ENCODE measurements around the gene SPCS2. TPM values are rescaled to one million over a fixed set of nuclear protein-coding genes. Genes with fewer than 3 reads are reported as not detected.

Gene SPCS2
- 10 to 100 TPM; 40.7 to 62.8 (median 53.6) TPM for total RNA-seq

DNA sequence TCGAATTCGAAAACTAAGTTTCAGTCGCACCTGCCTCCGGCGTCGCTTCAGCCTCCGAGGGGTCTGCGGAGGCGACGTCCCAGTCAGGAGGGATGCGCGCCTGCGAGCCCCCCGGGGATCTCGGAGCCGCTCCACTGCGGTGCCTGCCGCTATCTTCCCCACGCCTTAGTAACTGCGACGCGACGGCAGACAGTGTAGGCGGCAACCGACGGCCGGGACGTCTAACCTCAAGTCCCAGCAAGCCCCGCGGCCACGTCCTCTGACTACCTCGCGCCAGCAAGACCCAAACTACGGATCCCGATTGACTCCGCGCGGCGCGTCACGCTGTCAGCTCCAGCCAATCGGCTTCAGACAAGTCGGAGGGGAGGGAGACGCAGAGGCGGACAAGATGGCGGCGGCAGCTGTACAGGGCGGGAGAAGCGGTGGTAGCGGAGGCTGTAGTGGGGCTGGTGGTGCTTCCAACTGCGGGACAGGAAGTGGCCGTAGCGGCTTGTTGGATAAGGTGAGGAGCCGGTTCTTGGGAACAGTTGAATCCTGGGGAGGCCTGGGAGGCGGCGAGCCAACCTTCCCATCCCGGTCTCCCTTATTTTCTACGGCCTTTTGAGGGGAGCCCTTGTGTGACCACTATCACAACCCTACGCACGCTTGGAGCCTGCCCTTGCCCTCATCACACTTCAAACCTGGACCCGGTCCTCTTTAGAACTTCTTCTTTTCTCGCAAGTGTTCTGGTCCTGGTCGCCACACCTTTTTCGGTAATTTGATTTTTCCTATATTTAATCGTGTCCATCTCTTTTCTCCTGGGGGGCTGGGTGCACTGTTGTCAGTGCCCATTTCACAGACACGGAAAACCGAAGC, at the start of gene SPCS2, which contains the start of gene XRRA1:
SPCS2 (plus strand) TSS at position 369 of the 855 bp plus-strand sequence; CDS start at position 389, 20 bp downstream.
XRRA1 (minus strand) TSS at position 194 of the 855 bp plus-strand sequence. CDS start 8,213 bp downstream, outside the sequence.
- Histone ChIP-seq H3K4me3 (peak within 1 kb of the TSS; percentile 69 to 86 (median 84)), H3K27ac (peak within 1 kb of the TSS; percentile 86 to 90 (median 88)), H3K9me3 (no peaks in the 10 kb centered on the region), H3K4me1 (peaks cover 5 to 56% (median 21%) of the 10 kb centered on the region in 3 donors), H3K27me3 (no peaks in the 10 kb centered on the region), H3K36me3 (peaks cover 0 to 21% (median 0%) of the 10 kb centered on the region in 3 donors)
- DNase-seq: peak; percentile 93
- WGBS, 2 donors: 0% methylated on average over 20 to 23 of the region's 67 CpGs
- intact Hi-C loops (cut with DNase I): no loop called here
- peak in 3 of 4 donors; percentile 58 to 85 (median 80) for TF ChIP-seq POLR2A (IDR thresholded peaks at IDR 0.05)
- TF ChIP-seq, protein P1, sequence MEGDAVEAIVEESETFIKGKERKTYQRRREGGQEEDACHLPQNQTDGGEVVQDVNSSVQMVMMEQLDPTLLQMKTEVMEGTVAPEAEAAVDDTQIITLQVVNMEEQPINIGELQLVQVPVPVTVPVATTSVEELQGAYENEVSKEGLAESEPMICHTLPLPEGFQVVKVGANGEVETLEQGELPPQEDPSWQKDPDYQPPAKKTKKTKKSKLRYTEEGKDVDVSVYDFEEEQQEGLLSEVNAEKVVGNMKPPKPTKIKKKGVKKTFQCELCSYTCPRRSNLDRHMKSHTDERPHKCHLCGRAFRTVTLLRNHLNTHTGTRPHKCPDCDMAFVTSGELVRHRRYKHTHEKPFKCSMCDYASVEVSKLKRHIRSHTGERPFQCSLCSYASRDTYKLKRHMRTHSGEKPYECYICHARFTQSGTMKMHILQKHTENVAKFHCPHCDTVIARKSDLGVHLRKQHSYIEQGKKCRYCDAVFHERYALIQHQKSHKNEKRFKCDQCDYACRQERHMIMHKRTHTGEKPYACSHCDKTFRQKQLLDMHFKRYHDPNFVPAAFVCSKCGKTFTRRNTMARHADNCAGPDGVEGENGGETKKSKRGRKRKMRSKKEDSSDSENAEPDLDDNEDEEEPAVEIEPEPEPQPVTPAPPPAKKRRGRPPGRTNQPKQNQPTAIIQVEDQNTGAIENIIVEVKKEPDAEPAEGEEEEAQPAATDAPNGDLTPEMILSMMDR (IDR thresholded peaks at IDR 0.05): no peak

DNA sequence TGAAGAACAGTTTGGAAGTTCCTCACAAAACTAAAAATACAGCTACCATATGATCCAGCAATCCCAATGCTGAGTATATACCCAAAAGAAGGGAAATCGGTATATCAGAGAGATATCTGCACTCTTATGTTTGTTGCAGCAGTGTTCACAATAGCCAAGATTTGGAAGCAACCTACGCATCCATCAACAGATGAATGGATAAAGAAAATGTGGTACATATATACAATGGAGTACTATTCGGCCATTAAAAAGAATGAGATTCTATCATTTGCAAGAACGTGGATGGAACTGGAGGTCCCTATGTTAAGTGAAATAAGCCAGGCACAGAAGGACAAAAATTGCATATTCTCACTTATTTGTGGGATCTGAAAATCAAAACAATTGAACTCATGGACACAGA, 46.7 kb upstream of the SPCS2 start:
- H3K9me3 ChIP-seq: peaks cover 0 to 23% (median 16%) of the 10 kb centered on the region in 3 donors
- H3K27ac ChIP-seq: no peak overlapping the region
- no peak overlapping the region for H3K4me3 ChIP-seq
- H3K27me3 ChIP-seq: no peaks in the 10 kb centered on the region
- 95 to 96% methylated on average over 4 of the region's 4 CpGs for WGBS, 2 donors
- no peaks in the 10 kb centered on the region for H3K4me1 ChIP-seq
- no peak for TF ChIP-seq POLR2A (IDR thresholded peaks at IDR 0.05)
- TF ChIP-seq, protein P1 (IDR thresholded peaks at IDR 0.05): no peak
- peaks cover 0 to 55% (median 0%) of the 10 kb centered on the region in 3 donors for H3K36me3 ChIP-seq
- no peak for DNase-seq
- intact Hi-C loops (cut with DNase I): no loop called here

DNA sequence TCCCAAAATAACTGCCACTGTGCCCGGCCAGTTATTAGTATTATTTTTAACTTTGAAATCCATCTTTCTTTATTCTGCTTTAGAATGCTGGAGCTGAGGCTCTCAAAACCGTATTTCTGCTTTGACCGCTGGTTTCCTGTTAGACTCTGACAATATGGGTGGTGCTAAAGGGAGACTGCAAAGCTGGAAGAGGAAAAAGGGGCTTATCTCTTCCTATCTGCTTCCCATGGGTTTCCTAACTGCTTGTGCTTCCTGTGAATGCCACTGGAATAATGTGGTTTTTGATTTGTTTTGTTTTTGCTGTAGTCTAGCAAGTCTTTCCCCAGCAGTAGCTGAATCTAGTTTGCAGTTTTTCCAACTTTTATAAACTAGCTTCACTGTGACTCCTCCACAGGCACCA, 43.7 kb upstream of the SPCS2 start:
- no peaks in the 10 kb centered on the region for H3K27me3 ChIP-seq
- H3K4me3 ChIP-seq: no peak overlapping the region
- peaks cover 0 to 80% (median 0%) of the 10 kb centered on the region in 3 donors for H3K36me3 ChIP-seq
- peaks cover 0 to 3% (median 0%) of the 10 kb centered on the region in 3 donors for H3K4me1 ChIP-seq
- no peak overlapping the region for H3K27ac ChIP-seq
- 53 to 73% methylated on average over 3 of the region's 3 CpGs for WGBS, 2 donors
- peaks cover 0 to 21% (median 5%) of the 10 kb centered on the region in 3 donors for H3K9me3 ChIP-seq
- TF ChIP-seq POLR2A (IDR thresholded peaks at IDR 0.05): no peak
- TF ChIP-seq, protein P1 (IDR thresholded peaks at IDR 0.05): no peak
- no peak for DNase-seq
- intact Hi-C loops (cut with DNase I): no loop called here

DNA sequence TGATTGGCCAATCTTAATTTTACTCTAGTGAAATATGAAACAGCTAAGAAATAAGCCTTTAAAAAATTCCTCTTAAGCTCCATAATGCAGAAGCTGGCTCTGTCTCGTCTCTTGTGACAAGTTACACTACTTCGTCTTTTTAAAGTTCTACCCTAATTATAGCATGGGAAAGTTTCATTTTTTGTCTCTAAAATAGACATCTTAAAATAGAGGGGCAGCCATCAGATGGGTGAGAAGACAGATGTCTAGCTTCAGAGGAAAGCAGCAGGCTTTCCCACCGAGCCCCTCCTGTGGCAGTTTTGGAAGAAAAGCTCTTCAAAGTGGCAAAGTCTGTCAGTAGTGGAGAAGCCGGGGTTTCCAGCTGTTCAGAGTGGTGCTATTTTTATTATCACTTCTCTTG, 39.7 kb upstream of the SPCS2 start:
- H3K36me3 ChIP-seq: peaks cover 0 to 89% (median 0%) of the 10 kb centered on the region in 3 donors
- TF ChIP-seq, protein P1 (IDR thresholded peaks at IDR 0.05): no peak
- no peak for TF ChIP-seq POLR2A (IDR thresholded peaks at IDR 0.05)

DNA sequence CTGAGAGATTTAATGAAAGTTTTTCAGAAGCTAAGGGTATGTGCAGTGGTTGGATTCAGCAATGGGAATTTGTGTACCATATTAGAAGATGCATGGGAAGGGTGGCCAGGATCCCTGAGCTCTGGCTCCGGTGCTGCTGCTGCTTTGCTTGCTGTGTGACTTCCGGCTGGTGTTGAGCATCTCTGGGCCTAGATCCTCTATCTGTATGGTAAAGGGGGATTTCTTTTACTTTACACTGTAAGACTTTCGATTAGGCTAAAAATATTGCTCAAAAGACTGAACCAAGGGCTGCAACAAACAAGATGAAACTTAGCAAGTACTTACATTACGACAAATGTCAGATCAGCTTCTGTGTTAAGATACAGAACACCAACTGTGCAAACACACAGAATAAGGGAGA, 39.3 kb upstream of the SPCS2 start:
- peaks cover 0 to 93% (median 0%) of the 10 kb centered on the region in 3 donors for H3K36me3 ChIP-seq
- no peak overlapping the region for H3K4me3 ChIP-seq
- no peaks in the 10 kb centered on the region for H3K27me3 ChIP-seq
- H3K9me3 ChIP-seq: no peaks in the 10 kb centered on the region
- TF ChIP-seq, protein P1 (IDR thresholded peaks at IDR 0.05): no peak
- no peak for TF ChIP-seq POLR2A (IDR thresholded peaks at IDR 0.05)
- 66 to 76% methylated on average over 4 of the region's 4 CpGs for WGBS, 2 donors
- intact Hi-C loops (cut with DNase I): no loop called here
- no peak overlapping the region for H3K27ac ChIP-seq
- H3K4me1 ChIP-seq: peaks cover 0 to 3% (median 0%) of the 10 kb centered on the region in 3 donors
- no peak for DNase-seq

More for the DNA sequence above, 39.7 kb upstream of the SPCS2 start:
- no peaks in the 10 kb centered on the region for H3K27me3 ChIP-seq
- peaks cover 0 to 3% (median 0%) of the 10 kb centered on the region in 3 donors for H3K4me1 ChIP-seq
- no peak overlapping the region for H3K4me3 ChIP-seq
- no peaks in the 10 kb centered on the region for H3K9me3 ChIP-seq
- intact Hi-C loops (cut with DNase I): no loop called here
- 56 to 80% methylated on average over 4 of the region's 4 CpGs for WGBS, 2 donors
- DNase-seq: no peak
- peak overlapping the region in 1 of 4 donors; percentile 13 for H3K27ac ChIP-seq

Measured in esophagus squamous epithelium (tissue), 5 donors.